ENCODE results near the gene HSH2D.
"Not testable (repeated sequence)": the region's sequence is repeated elsewhere in the genome, so short reads cannot be mapped to it uniquely, and the experiment has no call there.

Gene HSH2D

GRCh38 chr19:16159655-16160054 is 16.2 kb downstream of the HSH2D start:
- DNase-seq = no peak

- peak; percentile 15 for DNase-seq
Observed at GRCh38 chr19:16160445-16160942, 17.0 kb downstream of the HSH2D start.

GRCh38 chr19:16160943-16161560 is 17.6 kb downstream of the HSH2D start:
- DNase-seq = peak; percentile 68

- DNase-seq = peak; percentile 57
Observed at GRCh38 chr19:16161840-16162239, 18.4 kb downstream of the HSH2D start.

- no peak for DNase-seq
Observed at GRCh38 chr19:16164222-16164890, 20.9 kb downstream of the HSH2D start.

- DNase-seq = no peak
Observed at GRCh38 chr19:16166417-16166816, 22.9 kb downstream of the HSH2D start.

GRCh38 chr19:16167055-16167454 is 23.6 kb downstream of the HSH2D start:
- DNase-seq = no peak

GRCh38 chr19:16168465-16169081 is 25.1 kb downstream of the HSH2D start:
- no peak for DNase-seq

GRCh38 chr19:16170134-16170533 is 26.6 kb downstream of the HSH2D start:
- DNase-seq = no peak

GRCh38 chr19:16175954-16176353 is 32.5 kb downstream of the HSH2D start:
- DNase-seq = no peak

GRCh38 chr19:16178866-16179265 is 35.4 kb downstream of the HSH2D start:
- not testable (repeated sequence) for DNase-seq

GRCh38 chr19:16180611-16181010 is 37.1 kb downstream of the HSH2D start:
- no peak for DNase-seq

GRCh38 chr19:16184665-16185122 is 41.2 kb downstream of the HSH2D start:
- no peak for DNase-seq

GRCh38 chr19:16185123-16185767 is 41.8 kb downstream of the HSH2D start, which contains the start of gene FAM32A:
Gene FAM32A, plus strand, starts transcription at chr19:16185410. Its CDS starts 33 bp downstream, at chr19:16185443.
- peak; percentile 100 for DNase-seq

- DNase-seq = peak; percentile 32
Observed at GRCh38 chr19:16185768-16186123, 42.3 kb downstream of the HSH2D start.

- DNase-seq = no peak
Observed at GRCh38 chr19:16188521-16188920, 45.0 kb downstream of the HSH2D start.

GRCh38 chr19:16190198-16190597 is 46.7 kb downstream of the HSH2D start:
- DNase-seq = no peak

GRCh38 chr19:16190736-16191135 is 47.3 kb downstream of the HSH2D start:
- DNase-seq = no peak

GRCh38 chr19:16191216-16191908 is 47.9 kb downstream of the HSH2D start:
- no peak for DNase-seq

GRCh38 chr19:16193466-16193865 is 50.0 kb downstream of the HSH2D start:
- DNase-seq = no peak

- DNase-seq = no peak
Observed at GRCh38 chr19:16197188-16197621, 53.7 kb downstream of the HSH2D start.

- peak; percentile 99 for DNase-seq
Observed at GRCh38 chr19:16197622-16198369, 54.3 kb downstream of the HSH2D start, which contains the start of gene AP1M1. Gene AP1M1, plus strand, starts transcription at chr19:16197911. Its CDS starts 116 bp downstream, at chr19:16198027.
